Superior temporal gyrus (tissue), 1 donor: ENCODE data around the gene KITLG.
"Not testable (repeated sequence)": the region's sequence is repeated elsewhere in the genome, so short reads cannot be mapped to it uniquely, and the experiment has no call there.

Source experiments
- DNase-seq: peaks from one replicate; pipeline ENCODE4 v3.0.0-alpha.2; 2016; ENCODE audit errors: extremely low spot score

KITLG gene

DNA sequence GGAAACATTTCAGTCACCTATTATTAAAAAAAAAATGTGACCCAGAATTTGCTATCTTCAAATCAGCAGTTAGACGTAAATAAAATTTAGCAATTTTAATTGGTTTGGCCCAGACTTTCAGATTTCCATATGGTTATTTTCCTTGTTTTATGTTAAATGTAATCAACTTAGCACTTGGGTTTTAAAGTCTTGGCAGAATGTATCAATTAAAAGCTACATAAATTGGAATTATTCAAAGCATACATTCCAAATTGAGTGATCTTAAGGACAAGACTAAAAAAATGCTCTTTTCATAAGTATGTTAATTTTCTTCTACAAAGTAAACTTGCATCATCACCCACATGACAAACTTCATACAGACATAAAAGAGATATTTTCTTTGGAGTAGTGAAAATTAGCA, 3.4 kb downstream of the KITLG start:
- no peak for DNase-seq

DNA sequence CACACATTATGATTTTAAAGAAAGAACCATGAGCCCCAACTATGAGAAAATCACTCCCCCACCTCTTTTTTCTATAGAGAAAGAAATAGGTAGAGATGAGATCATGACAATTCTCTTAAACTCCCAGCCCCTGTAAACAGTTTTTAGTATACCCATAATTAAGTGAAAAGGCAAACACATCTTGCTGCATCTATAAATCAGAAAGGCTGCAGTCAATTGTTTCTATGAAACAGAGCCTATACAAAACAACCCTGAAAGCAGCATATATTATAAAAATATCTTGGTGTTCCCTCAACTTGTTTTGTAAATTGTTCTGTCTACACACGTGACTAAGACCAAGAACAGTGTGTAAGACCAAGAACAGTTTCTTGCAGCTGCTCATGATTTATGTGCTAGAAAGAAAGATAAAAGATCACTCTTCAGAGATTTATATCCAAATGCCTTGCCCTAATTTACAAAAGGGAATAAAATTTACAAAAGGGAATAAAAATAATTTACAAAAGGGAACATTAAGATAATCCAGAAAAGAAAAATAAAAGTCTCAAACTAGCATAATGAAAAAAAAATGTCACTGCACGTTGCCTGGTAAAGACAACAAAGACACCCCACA, 4.8 kb downstream of the KITLG start:
- peak; percentile 44 for DNase-seq

DNA sequence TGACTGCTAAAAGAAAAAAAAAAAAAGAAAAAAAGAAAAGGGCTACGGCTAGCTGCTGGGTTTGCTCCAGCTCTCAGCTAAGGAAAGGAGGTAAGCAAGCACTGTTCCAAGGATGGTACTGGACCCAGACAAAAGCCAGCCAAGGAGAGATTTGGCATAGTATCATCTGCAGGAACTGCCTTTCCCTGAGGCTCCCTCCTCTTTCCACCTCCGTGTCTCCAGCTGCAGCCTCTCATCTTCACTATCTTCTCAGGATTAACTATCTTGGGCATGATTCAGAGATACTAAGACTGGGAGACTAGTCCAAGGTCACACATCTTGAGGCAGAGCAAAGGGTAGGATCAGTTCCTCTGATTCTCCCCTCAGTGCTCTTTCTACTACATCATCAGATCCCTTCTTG, 6.0 kb downstream of the KITLG start:
- DNase-seq = peak; percentile 51

DNA sequence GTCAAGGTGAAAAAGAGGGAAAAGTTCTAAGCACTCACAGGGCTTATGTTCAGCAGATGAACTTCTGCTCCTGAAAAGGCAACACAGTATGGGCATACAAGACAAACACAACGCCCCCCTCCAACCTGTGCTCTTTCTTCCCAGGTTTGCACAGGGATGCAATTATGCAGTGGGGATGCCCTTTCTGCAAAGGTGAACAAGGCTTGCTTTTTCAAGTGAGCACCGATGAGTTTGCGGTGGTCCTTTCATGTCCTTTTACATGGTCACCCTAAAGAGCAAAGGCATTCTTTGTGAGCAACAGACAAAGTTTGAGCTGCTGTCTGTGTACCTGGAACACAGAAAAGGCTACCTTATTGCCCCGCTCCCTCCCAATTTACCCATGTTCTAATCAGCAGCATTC, 6.7 kb downstream of the KITLG start:
- no peak for DNase-seq

DNA sequence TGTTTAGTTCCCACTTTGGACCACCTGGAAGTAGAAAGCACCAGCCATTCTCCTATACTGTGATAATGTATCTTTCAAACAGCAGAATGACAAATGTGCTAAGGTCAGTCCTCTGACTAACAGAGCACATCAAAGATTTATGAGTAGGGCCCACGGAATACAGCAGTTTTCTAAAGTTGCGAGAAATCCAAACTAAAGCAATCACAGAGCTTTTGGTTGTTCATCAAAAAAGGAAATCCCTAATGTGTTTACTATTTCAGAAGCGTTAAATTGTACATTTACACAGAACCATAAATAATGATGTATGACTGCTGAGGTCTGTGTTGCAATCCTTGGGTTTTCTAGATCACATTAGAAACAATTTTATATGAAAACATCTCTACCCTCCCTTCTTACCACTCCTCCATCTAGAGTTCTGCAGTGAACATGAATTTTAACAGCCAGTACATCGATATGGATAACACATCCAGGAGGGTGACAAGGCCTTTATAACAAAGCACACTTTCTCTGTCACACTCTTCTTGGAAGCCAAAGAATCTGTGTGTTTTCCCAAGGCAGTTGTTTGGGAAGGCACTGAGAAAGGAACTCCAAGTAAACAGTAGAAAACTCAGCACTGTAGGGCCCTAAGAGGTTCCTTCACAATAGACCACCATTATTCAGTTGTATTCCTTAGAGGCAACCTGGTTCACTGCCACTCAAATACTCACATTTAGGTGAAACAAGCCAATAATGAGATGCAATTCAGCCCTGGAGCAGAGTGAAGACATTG, 7.3 kb downstream of the KITLG start:
- no peak for DNase-seq

DNA sequence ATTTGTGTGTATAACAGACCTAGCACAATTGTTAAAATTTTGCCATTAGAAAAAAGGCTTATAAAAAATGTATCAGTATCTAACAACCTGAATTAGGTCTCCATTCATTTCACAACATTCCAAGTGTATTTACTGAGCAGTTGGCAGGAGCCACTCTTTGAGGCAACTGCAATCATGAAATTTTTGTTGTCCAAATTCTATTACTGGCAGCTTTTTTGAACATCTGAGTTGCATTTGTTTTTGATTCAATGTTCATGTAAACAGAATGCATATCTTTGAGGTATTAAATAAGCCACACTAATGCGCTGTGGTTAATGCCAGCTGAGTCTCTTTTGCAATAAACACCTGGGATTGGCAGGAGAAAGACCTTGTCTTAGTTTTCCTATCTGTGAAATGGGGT, 8.7 kb downstream of the KITLG start:
- DNase-seq = no peak

DNA sequence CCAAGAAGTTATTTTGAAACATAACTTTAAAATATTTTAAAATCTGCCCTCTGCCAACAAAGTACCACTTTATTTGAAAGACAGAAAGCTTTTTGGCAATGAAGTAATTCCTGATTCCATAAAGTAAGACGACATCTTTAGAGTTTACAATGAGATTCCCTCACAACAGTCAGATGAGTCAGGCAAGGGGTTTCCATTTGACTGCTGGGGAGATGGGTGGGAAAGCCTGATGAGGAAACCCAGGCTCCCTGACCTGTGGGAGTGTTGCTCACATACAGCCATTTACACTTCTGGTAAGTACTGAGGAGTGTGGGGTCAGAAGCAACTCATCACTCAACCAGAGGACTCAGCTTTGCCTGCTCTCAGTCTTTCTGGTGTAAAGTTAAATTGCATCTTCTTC, 10.2 kb downstream of the KITLG start:
- DNase-seq = no peak

DNA sequence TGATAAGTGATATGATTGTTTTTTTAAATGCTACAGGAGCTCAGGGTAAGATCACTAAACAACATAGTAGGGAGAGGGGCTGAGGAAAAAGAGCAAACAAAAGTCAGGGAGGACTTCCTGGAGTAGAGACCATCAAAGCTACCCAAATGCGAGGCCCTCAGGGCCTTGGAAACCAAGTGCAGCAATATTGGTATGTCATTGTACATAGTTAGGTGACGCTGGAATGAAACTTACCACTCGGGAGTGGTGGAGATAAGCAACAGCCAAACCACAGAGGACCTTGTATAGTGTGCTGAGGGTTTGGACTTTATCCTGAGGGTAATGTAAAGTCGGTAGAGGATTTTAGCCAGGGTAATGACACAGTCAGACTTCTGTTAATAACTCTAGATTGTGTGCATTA, 13.8 kb downstream of the KITLG start:
- no peak for DNase-seq

DNA sequence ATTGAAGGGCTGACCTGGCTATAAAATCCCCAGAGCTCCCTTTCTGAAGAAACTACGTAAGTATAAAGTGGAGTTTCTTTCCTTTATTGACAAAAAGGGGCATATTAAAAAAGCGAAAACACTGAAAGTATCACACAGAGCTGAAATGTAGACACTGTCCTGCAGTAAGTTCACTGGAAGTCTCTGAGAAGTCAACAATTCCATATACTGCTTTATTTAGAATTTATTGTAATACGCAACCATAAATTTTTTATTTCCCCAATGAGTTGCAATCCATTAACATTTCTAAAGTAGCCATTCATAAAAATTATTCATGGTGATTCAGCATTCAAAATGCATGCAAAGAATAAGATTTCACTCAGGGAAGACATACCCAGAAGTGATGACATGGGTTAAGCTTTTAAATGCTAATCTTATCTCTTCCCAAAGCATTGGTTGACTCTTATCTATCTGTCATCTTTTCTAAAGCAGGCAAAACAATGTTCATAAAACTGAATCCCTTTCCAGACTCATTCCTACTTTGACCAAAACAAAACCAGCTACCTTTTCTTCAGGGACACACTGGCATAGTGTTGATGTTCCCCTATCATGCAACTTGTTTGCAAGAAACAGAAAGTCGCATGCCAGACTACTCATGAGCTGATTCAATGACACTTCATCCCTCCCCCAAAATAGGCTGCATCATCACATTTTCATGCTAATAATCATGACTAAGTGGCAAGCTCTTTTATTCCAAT, 17.3 kb downstream of the KITLG start:
- no peak for DNase-seq

DNA sequence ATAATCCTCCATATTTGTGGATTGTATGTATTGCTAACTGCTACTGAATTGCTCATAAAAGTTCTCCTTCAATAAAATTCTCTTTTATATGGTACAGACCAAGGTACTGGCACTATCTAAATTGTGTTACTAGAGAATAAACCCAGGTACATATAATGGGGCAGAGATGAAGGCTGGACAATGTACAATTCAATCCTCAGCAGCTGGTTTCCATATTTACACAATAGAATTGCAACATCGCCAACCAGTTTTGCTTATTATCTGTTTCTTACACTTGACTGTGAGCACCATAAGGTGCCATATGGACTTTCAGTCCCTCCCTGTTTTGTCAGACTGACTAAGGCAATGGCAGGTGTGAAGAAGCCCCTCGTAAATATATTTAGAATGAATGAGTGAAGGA, 18.1 kb downstream of the KITLG start:
- no peak for DNase-seq

DNA sequence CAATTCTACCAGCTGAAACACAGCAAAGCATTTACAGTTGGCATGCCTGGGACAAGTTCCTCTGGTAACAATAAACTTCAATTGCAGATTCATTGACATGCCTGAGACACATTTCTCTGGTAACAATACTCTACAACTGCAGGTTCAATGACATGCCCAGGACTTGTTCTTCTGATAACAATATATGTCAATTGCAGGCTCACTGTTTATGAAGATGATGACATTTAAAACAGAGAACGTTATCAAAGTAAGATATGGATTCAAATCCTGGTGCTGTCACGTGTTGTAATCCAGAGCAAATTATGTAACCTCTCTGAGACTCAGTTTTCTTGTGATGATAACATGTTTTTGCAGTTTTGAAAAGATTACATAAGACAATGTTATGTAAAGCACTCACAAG, 20.5 kb downstream of the KITLG start:
- DNase-seq = no peak

DNA sequence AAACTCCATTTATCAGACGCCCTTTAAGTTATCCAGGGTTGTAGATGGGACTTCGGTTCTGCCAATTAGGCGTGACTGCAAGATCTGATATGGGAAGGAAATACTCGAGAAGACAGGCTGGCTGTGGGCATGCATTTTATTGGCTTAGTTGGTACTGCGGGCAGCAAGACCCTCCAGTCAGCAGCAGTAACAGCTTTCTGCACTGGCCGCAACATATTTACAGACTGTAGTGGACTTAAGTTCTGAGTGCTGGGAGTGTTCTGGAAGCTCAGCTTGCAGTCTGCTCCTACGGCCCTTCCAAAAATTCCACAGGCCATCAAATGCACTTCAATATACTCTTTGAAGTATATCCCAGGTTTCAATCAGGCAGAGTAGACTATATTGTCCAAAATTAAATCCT, 21.1 kb downstream of the KITLG start:
- DNase-seq = no peak

DNA sequence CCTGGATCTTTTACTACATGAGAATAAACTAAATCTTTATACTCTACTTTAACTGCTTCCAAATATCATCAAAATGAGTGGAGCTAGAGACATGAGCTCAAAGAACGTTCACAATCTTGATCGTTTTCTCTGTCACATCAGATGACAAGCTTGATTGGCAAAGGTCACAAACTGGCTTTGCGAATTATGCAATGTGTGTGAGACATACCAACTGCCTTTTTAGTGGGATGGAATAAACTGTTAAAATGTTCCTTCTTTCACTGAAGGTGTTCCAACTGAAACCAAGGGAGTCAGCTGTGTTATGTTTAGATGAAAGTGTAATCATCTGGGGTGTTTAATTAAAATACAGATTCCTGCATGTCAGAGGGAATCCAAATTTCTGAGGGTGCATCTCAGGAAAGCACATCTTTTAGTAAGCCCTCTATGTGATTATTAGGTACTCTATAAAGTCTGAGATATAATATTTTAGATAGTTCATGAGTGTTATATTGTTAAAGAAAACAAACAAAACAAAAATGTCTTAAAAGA, 21.9 kb downstream of the KITLG start:
- no peak for DNase-seq

DNA sequence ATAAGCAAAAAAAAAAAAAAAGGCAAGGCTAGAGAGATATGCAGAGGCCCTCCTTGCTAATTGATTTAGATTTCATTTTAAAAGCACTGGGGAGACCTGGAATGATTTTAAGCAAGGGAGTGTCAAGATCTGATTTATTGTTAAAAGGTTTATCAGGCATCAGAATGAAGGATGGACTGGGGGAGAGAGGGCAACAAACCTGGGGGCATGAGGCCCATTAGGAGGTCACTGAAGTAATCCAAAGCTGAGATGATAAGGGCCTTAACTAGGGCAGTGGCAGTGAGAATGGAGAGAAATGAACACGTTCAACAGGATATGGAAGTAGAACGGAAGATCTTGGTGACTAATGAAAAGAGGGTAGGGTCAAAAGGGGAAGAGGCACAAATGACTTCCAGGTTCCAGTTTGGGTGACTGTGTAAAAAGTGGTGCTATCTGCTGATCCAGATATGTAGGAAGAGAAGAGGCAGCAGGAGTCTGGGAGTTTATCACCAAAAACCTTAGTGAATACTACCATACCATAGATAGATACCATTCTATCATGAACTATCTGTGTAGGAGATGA, 24.0 kb downstream of the KITLG start:
- no peak for DNase-seq

DNA sequence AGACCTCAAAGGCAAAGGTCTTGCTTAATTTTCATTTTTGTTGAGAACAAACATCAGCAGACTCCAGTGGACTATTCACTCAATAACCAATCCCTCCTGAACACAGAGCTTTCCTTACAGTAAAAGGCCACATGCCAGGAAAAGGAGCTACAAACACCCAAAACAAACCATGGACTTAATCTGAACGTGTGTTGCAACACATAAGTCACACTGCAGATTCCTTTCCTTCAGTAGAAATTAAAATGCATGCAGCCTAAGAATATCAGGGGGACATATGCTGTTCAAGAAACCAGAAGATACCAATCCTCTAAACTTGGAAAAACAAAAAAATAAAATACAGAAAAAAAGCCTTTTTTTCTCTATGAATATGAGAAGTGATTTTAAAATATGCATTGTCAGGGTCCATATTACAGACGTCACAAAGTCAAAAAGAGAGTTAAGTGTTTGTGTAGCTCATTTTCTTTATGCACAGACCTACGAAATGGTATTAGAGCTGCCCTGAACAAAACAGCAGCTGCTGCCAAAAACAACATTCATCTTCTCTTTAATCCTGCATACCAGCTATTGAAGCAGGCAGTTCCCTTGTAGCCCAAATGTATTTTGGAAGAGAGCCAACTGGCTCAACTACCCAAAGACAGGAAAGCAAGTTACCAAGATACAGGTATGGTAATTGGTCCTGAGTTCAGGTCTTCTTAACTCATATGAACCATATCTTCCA, 26.2 kb downstream of the KITLG start:
- DNase-seq = no peak

DNA sequence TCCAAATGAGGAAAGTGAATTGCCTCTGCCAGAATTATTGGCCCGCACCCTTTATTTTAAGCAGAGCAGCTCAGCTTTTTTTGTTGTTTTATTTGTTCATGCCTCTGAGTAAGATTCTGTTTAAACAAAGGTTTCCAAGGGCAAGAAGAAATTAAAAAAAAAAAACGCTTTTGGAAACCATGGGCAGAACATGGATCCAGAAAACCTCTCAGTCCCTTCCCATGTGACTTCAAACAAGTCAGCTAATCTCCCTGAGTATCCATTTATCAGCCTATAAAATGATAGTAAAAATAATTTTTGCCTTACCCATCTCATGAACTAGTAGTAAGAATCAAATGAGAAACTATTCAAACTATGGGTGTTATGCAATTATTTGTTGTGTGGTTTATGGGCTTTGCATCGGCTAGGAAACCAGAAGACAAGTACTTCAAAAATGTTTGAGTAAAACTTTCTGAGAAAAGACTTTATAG, 27.6 kb downstream of the KITLG start:
- DNase-seq = no peak

DNA sequence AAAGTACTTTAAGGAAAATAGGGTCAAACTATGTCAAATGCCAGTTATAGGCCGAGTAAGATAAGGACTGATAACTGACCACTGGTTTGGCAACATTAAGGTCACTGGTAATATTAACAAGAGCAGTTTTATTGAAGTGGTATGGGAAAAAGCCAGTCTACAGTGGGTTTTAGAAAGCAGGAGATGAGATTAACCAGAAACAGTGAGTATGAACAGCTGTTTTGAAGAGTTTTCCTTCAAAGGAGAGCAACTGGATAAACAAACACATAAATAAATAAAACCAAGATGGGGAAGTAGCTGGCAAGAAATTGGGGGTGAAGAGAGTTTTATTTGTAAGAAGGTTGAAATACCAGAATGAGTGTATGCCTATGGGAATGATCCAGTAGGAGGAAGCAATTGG, 30.3 kb downstream of the KITLG start:
- DNase-seq = no peak

DNA sequence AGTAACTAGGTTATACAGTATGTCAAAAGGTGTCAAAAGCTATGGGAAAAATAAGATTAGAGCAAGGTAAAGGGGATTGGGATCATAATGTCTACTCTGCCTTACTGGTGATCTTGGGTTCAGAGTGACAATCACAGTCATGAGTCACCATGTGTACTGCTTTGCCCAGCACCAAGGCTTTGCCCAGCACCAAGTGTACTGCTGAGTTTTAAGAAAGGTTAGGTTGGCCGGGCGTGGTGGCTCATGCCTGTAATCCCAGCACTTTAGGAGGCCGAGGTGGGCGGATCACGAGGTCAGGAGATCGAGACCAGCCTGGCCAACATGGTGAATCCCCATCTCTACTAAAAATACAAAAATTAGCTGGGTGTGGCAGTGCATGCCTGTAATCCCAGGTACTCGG, 32.3 kb downstream of the KITLG start:
- not testable (repeated sequence) for DNase-seq

DNA sequence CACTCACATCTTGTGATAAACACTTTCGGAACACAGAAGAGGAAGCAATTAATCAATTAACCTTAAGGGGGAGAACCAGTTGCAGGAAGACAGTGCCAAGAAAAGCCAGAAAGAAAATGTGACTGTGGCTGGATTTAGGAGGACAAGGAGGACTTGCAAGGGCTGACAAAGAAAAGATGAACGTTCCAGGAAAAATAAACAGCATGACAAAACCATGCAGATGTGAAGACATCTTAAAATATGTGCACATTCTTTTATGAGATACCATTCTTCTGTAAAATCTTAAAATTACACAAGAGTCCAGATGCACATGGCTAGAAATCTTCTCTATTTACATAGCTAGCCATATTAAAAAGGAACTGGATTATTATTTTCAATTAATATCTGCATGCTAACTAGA, 33.4 kb downstream of the KITLG start:
- no peak for DNase-seq

DNA sequence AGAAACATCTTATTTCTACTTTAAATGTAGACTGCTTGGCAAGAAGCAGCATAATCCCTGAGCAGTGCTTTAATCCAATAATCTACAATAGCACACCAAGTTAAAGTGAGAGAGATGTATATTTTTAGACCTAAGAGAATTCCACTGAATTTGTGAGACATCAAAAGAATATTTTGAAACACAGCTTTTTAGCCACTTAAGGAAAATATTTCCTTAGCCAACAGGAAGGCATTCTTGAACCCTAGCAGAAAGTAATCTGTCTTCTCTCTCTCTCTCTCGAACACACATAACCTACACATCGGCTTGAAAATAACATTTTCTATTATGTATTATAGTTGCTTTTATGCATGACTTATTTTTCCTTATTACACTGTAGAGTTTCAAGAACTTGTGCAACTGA, 34.0 kb downstream of the KITLG start:
- DNase-seq = no peak
